Endothelial cell (in vitro differentiated cells): ENCODE data around the gene FOXL3. TPM values are rescaled to one million over a fixed set of nuclear protein-coding genes. Genes with fewer than 3 reads are reported as not detected.

Experiments
- DNase-seq: peaks from one replicate; pipeline ENCODE4 v3.0.0; 2021; ENCODE audit warnings: low spot score
- H3K27ac Mint-ChIP-seq: one replicate; pipeline ENCODE4 v1.8.0; 2021; ENCODE audit warnings: mixed read lengths, inconsistent platforms; ENCODE audit not compliant: unreplicated experiment
- H3K27me3 Mint-ChIP-seq: one replicate; pipeline ENCODE4 v1.8.0; 2021; ENCODE audit warnings: mild to moderate bottlenecking, moderate library complexity, mixed read lengths, inconsistent platforms; ENCODE audit not compliant: unreplicated experiment
- H3K36me3 Mint-ChIP-seq: one replicate; pipeline ENCODE4 v1.8.0; 2021; ENCODE audit warnings: mild to moderate bottlenecking, low read depth, mixed read lengths, inconsistent platforms; ENCODE audit not compliant: unreplicated experiment
- H3K4me1 Mint-ChIP-seq: one replicate; pipeline ENCODE4 v1.8.0; 2021; ENCODE audit warnings: mild to moderate bottlenecking, mixed read lengths, inconsistent platforms; ENCODE audit not compliant: unreplicated experiment
- H3K4me3 Mint-ChIP-seq: one replicate; pipeline ENCODE4 v1.8.0; 2021; ENCODE audit warnings: mild to moderate bottlenecking, mixed read lengths, inconsistent platforms; ENCODE audit not compliant: unreplicated experiment
- H3K9me3 Mint-ChIP-seq: one replicate; pipeline ENCODE4 v1.8.0; 2021; ENCODE audit warnings: mixed read lengths, inconsistent platforms; ENCODE audit not compliant: unreplicated experiment
- total RNA-seq: library from RNA; stranded (reverse); fragmentation: NEBNext Ultra II Directional; extraction: Animal tissue kit (Norgen Biotek cat#: 25700); gene quantifications from one replicate; pipeline ENCODE4 v1.2.1, GENCODE V29; 2021; ENCODE audit not compliant: unreplicated experiment
- TF ChIP-seq, protein P1 (sequence below): fragments of 200-600 bp; sonication (generic); IDR thresholded peaks from one replicate; pipeline ENCODE4 v1.5.0; 2021; ENCODE audit warnings: antibody characterized with exemption; ENCODE audit not compliant: unreplicated experiment

The FOXL3 gene
- total RNA-seq, 1 donor from 2014 or later = not detected

DNA sequence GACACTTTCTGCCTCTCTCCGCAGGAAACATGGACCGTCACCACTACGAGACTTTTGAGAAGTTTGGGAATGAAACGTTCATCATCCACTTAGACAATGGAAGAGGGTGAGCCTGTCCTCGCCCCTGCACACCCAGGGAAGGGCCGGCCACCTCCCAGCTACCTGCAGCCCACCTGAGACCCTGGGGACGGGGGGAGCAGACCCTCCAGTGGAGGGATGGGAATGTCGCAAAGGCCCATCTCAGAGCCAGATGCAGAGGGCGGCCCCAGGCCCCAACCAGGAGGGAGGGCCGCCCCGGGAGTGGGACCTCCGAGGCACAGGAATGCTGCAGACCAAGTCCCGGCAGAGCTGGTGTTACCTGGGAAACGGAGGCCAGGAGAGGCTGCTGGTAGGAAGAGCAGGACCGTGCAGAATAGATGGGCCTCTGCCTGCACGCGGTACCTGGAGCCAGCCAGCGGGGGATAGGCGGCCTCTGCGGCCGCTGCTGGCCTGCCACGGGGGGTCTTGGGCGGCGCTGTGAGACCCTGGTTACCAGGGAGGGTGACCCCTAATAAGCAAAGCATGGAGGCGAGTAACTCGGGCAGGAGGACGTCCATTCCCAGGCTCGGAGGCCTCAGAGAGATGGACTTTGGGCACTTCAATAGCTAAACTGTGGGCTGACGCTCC lies 32.9 kb upstream of the FOXL3 start:
- H3K27me3 Mint-ChIP-seq = peaks cover 11% of the 10 kb centered on the region
- no peak overlapping the region for H3K27ac Mint-ChIP-seq
- peaks cover 10% of the 10 kb centered on the region for H3K9me3 Mint-ChIP-seq
- DNase-seq = no peak
- H3K4me1 Mint-ChIP-seq = no peaks in the 10 kb centered on the region
- H3K36me3 Mint-ChIP-seq = peaks cover 19% of the 10 kb centered on the region
- TF ChIP-seq, protein P1, sequence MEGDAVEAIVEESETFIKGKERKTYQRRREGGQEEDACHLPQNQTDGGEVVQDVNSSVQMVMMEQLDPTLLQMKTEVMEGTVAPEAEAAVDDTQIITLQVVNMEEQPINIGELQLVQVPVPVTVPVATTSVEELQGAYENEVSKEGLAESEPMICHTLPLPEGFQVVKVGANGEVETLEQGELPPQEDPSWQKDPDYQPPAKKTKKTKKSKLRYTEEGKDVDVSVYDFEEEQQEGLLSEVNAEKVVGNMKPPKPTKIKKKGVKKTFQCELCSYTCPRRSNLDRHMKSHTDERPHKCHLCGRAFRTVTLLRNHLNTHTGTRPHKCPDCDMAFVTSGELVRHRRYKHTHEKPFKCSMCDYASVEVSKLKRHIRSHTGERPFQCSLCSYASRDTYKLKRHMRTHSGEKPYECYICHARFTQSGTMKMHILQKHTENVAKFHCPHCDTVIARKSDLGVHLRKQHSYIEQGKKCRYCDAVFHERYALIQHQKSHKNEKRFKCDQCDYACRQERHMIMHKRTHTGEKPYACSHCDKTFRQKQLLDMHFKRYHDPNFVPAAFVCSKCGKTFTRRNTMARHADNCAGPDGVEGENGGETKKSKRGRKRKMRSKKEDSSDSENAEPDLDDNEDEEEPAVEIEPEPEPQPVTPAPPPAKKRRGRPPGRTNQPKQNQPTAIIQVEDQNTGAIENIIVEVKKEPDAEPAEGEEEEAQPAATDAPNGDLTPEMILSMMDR = no peak
- no peak overlapping the region for H3K4me3 Mint-ChIP-seq

DNA sequence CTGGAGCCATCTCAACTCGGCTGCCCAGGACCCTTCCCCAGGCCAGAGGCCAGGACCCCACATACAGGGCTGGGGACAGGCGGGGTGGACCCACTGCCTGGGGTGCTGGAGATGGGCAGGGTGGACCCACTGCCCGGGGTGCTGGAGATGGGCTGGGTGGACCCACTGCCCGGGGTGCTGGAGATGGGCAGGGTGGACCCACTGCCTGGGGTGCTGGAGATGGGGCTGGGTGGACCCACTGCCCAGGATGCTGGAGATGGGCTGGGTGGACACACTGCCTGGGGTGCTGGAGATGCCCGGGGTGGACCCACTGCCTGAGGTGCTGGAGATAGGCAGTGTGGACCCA lies 32.4 kb upstream of the FOXL3 start:
- TF ChIP-seq, protein P1 = no peak

DNA sequence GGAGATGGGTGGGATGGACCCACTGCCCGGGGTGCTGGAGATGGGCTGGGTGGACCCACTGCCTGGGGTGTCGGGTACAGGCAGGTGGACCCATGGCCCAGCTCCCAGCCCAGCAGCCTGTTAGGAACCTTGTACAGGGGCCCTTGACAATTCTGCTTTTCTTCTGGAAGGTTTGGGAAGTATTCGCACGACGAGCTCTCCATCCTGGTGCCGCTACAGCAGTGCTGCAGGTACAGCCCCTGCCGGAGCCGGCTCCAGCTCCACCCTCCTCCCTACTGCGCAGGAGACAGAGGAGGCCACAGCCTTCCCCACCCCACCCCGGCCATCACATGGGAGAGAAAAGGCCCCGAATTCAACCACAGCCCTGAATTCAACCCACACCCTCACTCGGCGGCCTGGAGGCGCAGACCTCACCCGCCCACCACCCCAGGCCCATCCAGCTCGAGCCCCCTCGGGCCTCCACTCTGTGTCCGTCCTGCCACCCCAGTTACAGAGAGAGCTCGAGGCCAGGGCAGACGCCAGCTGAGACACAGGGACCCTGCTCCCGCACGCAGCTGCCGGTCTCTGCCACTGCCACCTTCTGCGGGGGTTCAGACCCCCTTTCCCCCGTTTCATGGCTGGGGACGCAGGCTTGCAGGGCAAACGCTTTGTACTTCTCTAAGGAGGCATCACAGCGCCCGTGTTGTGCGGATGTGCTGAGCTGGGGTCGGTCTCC lies 31.3 kb upstream of the FOXL3 start:
- H3K9me3 Mint-ChIP-seq = peaks cover 15% of the 10 kb centered on the region
- TF ChIP-seq, protein P1 = no peak
- no peak for DNase-seq
- H3K27ac Mint-ChIP-seq = no peak overlapping the region
- no peak overlapping the region for H3K4me3 Mint-ChIP-seq
- no peaks in the 10 kb centered on the region for H3K4me1 Mint-ChIP-seq
- H3K27me3 Mint-ChIP-seq = peaks cover 17% of the 10 kb centered on the region
- H3K36me3 Mint-ChIP-seq = peaks cover 25% of the 10 kb centered on the region

More for the DNA sequence above, 32.4 kb upstream of the FOXL3 start:
- H3K27ac Mint-ChIP-seq = no peak overlapping the region
- H3K4me1 Mint-ChIP-seq = no peaks in the 10 kb centered on the region
- DNase-seq = no peak
- H3K36me3 Mint-ChIP-seq = peaks cover 24% of the 10 kb centered on the region
- peaks cover 14% of the 10 kb centered on the region for H3K9me3 Mint-ChIP-seq
- H3K27me3 Mint-ChIP-seq = peaks cover 16% of the 10 kb centered on the region
- no peak overlapping the region for H3K4me3 Mint-ChIP-seq

DNA sequence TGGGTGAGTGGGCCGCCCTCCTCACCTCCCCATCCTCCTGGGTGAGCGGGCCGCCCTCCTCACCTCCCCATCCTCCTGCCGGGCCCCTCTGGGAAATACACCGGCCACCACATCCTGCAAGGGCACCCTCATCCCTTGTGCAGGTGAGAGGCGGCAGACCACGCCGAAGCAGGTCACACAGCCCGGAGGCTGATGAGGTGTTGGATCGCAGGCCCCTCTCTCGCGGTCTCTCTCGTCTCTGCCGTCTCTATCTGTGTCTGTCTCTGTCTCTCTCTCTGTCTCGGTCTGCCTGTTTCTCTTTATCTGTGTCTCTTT lies 30.8 kb upstream of the FOXL3 start:
- no peak for DNase-seq
- no peaks in the 10 kb centered on the region for H3K4me1 Mint-ChIP-seq
- TF ChIP-seq, protein P1 = no peak
- H3K4me3 Mint-ChIP-seq = peak overlapping the region; percentile 88
- H3K9me3 Mint-ChIP-seq = peaks cover 15% of the 10 kb centered on the region
- peak overlapping the region; percentile 71 for H3K27ac Mint-ChIP-seq
- peaks cover 20% of the 10 kb centered on the region for H3K27me3 Mint-ChIP-seq
- peaks cover 25% of the 10 kb centered on the region for H3K36me3 Mint-ChIP-seq

DNA sequence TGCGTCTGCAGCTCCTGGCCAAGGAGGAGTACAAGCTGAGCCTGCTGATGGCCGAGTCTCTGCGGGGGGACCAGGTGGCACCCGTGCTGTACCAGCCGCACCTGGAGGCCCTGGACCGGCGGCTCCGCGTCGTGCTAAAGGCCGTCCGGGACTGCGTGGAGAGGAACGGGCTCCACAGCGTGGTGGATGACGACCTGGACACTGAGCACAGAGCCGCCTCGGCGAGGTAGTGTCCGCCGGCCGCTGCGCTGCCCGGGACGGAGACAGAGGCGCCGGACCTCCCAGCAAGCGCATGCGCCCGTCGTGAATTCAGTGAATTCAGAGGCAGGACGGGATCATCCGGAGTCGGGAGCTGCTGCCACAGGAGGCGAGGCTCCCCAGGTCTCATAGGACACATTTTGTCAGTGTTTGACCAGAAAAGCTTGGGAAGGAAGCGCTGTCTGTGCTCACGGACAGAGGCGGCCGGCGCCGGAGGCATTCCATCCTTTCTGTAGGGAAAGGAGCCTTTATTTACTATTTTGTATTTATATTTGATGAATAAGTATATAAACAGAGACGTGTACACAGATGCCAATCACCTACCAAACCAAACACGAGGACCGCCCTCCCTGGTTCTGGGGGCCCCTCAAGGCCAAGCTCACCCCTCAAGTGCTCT lies 30.1 kb upstream of the FOXL3 start:
- Mint-ChIP-seq H3K4me3 (no peak overlapping the region), H3K27ac (no peak overlapping the region), H3K9me3 (peaks cover 13% of the 10 kb centered on the region), H3K27me3 (peaks cover 23% of the 10 kb centered on the region), H3K36me3 (peaks cover 30% of the 10 kb centered on the region), H3K4me1 (no peaks in the 10 kb centered on the region)
- TF ChIP-seq, protein P1 = no peak
- no peak for DNase-seq
